Skin of body (tissue), 2 donors: ENCODE results near the gene SEC14L1. TPM values are rescaled to one million over a fixed set of nuclear protein-coding genes. Genes with fewer than 3 reads are reported as not detected.
A peak's percentile ranks its signal among the peaks of the same experiment; 100 is the strongest.
"Not testable (repeated sequence)": the region's sequence is repeated elsewhere in the genome, so short reads cannot be mapped to it uniquely, and the experiment has no call there.

ENCODE experiments used
- DNase-seq: peaks from one replicate; lab custom pipeline; 2025; lab: John Stamatoyannopoulos, UW
- total RNA-seq: library from RNA; depleted of rRNA; stranded (reverse); fragments of >200 nt; gene quantifications from one replicate; pipeline ENCODE4 v1.2.3, GENCODE V29; 2014

Gene SEC14L1
- total RNA-seq, 1 donor from 2014 or later, result 56.4 TPM

DNA sequence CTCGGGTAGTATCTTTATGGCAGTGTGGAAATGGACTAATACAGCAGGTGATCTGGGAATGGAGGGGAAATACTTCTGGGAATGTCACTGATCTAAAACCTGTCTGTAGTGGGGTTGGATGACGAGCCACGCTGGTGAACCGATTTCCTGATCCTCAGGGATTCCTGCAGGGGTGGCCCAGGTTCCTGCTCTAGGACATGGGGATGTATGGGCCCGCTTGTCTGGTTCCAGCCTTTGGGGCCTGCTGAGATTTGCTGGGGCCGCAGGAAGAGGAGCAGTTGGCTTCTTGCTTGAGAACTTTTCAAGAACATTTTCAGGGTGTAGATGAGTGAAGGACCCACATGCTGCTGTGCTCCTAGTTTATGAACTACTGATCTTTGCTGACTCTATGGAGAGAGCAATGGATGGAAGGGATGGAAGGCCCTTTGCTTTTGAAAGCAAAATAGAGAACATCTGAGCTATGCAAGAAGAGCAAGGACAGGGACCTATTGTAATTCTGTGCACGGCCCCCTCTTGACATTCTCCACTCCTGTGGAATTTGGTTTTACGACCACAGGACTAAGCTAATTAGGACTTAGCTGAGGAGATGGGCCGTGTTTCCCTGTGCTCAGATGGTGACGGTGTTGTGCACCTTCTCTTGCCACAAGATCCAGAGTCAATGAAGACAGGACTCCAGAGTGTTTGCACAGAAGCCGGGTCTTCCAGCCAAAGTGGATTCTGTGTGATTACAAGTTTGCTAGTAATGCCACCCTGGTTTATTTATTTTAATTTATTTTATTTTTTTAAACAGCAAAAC lies 90.5 kb downstream of the SEC14L1 start:
- DNase-seq, result no peak

DNA sequence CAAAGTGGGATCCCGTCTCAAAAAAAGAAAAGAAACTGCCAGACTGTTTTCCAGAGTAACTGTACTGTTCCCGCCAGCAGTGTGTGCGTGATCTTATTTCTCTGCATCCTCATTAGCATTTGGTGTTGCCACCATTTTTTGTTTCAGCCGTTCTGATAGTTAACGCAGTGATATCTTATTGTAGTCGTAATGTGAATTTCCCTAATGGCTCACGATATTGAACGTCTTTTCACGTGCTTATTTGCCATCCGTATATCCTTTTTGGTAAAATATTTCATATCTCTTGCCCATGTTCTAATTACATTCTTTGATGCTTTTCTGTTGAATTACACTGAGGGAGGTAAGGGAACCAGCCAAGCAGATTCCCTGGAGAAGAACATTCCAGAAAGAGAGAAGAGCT lies 92.4 kb downstream of the SEC14L1 start:
- DNase-seq, result no peak

DNA sequence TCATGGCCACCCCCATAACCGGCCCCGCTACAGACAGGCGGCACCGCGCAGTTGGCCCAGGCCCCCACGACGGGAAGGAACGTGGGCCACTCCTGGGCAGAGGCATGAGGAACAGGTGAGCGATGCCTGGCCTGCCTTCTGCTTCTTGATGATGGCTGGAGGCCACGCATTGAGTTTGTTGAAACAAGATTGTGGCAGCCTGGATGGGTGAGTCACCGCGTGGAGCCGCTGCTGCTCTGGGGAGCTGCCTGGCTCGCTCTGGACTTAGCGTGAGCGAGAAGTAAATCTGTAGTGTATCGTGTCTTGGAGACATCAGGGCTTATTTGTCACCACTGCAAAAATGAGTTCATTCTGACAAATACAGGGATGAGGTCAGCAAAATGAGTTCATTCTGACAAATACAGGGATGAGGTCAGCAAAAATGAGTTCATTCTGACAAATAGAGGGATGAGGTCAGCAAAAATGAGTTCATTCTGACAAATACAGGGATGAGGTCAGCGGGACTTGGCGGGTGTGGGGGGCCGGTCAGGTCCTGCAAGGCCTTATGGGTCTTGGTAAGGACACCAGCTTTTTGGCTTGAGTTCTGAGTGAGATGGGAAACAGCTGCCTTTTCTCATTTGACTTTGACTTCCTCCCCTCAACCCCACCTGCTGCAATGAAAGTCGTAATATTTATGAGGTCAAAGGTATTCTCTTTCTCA lies 93.0 kb downstream of the SEC14L1 start:
- no peak for DNase-seq

DNA sequence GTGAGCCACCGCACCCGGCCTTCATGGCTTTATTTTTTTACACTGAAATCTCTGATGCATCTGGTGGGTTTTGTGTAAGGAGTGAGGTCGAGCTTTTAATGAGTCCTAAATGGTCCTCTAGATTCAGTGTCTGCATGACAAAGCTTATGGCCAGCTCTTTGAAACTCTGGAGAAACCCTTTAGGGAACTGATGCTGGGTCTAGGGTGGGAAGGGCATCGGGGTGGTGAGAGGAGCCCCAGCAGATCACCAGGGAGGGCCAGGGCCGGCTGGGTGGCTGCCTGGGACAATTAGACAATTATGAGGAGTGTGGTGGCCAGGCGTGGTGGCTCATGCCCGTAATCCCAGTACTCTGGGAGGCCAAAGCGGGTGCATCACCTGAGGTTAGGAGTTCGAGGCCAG lies 93.9 kb downstream of the SEC14L1 start:
- DNase-seq, result no peak

DNA sequence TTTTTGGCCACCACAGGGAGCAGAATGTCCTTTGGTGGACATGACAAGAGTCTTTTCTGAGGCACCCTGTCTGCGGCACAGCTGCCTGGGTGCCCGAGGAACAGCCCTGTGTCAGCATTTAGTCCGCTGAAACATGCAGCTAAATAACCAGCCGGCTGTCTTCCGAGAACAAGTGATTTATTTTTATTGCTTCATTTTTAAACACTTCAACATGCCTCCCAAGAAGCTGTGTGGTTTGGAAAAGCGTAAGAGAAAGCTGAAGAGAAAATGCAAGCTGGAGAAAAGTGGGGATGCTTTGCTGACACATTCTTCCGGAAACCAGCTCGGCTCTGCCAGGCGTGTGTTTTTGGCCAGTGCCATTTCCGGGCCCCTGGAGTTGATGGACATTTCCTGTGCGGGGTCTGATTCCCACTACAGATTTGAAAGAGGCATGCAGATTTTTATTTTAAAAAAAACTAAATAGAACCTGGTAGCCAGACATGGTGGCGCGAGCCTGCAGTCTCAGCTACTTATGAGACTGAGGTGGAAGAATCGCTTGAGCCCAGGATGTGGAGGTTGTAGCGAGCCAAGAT lies 94.7 kb downstream of the SEC14L1 start:
- DNase-seq, result peak; percentile 85

DNA sequence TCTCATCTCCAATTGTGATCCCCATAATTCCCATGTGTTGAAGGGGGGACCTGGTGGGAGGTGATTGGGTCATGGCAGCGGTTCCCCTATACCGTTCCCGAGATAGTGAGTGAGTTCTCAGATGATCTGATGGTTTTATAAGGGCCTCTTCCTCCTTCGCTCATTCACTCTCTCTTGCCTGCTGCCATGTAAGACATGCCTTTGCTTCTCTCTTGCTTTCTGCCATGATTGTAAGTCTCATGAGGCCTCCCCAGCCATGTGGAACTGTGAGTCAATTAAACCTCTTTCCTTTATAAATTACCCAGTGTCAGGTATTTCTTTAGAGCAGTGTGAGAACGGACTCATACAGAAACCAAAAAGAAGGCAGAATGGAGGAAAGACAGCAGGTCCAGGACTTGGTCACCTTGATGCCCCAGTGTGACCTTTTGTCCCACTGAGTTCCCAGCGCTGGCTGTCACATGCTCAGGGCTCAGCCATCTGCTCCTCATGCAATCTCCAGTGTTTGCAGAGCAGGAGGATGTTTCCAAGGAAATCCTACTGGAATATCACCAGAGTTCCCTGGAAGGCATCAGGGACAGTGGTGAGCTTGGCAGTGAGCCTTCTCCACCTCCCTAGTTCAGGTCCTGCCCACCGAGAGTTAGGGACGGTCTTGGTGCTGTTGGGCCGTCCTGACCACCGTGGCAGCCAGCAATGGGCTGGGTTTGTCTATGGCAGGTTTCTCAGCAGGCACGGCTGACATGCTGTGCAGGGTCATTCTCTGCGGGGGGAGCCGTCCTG lies 96.7 kb downstream of the SEC14L1 start:
- no peak for DNase-seq

DNA sequence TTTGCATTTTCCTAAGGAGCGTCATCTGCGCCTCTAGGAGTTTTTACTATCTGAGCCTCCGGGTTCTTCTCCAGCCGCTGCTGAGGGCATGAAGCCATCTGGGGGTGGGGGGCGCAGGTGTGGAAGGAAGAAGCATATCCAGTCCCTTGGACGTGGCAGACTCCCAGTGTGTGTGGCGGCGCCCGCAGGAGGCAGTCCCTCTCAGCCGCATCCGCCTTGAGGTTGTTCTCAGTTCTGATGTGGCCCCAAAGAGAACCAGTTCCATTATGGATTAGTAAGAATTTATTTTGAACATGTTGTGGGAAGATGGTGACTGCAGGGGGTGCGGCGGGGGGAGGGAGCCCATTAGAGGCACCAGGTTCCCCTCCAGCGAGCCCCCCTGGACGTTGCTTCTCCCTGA lies 100.2 kb downstream of the SEC14L1 start:
- DNase-seq, result no peak

DNA sequence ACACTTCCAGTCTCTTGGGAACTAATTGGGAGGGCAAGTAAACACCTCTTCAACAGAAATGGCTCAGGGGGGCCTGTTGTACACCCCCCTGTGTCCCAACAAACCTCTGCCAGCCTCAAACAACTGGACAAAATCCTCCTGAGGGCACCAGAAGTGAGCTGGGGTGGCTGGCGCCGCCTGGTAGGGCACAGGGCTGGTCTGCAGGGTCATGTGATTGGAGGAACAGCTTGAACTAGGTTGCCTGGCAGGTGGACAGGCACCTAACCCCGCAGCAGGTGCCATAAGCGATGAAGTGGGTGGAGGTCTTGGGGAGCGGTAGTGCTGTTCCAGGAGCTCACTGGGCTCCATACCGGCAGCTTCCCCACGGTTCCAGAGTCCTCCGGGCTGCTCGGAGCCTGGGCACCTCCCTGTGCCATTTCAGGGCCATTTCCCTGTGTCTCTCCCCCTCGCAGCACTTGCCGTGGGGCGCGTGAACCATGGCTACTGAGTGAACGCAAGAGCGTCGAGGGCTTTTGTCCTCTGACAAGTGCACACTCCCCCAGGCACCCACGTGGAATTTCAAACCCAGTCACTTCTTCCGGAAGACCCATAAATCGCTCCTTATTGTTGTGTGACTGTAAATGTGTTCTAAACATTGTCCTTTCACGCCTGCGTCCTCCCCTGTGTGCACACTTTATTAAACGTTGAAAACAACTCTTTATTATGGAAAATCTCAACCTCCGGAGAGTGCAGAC lies 101.5 kb downstream of the SEC14L1 start:
- DNase-seq, result no peak

DNA sequence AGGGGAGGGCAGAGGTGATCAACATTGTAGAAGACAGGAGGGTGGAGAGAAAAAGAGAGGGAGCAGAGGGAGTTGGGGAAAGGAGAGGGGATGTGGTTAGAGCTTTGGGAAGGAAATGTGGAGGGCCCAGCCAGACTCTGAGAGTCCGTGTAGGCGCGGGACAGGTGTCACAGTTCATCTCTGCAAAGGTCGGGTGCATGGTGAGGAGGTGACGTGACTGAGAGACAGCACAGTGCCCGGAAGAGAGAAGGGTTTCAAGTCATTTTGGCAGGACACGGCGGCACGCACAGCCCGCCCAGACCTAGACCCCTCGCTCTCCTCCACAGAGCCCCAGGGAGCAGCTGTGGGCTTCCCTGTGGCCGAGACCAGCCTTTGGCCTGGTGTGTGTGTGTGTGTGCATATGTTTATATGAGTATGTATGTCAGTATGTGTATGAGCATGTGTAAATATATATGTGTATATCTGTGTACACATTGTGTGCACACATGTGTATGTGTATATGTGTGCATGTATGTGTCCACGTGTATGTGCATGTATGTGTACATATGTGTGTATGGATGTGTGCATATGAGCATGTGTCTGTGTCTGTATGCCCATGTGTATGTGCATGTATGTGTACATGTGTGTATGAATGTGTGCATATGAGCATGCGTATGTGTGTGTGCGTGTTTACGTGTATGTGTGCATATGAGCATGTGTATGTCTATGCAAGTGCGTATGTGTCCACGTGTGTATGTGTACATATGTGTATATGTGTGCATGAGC lies 104.6 kb downstream of the SEC14L1 start:
- DNase-seq, result no peak

DNA sequence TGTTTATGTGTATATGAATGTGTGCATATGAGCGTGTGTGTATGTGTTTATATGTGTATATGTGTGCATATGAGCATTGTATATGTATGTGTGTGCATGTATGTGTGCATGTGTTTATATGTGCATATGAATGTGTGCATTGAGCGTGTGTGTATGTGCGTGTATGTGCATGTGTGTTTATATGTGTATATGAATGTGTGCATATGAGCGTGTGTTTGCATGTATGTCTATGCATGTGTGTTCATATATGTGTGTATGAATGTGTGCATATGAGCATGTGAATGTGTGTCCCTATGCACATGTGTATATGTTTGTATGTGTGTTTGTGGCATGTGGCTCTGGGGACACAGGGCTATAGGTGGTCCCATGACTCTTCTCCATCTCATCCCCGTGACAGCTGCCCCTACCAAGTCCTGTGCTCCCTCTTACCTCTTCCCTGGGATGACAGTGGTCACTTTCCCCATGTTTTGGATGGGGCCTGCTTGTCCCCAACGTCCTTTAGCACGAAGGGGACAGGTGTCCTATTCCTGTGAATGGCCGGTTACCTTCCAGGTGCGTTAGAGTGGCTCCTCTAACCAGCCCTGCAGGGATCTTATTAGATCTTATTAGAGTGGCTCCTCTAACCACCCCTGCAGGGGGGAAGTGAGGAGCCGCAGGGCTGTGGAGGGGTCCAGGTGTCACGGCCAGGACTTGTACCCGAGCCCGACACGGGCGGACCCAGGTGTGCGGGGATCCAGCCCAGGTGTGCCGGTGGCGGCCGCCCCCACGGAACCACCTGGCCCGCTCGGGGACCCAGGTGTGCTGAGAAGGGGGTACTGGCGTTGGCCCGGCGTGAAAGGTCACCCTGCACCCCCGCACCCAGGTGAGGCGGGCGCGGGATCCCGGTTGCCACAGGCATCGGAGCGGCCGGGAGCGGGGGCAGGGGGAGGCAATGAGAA lies 105.6 kb downstream of the SEC14L1 start:
- no peak for DNase-seq

DNA sequence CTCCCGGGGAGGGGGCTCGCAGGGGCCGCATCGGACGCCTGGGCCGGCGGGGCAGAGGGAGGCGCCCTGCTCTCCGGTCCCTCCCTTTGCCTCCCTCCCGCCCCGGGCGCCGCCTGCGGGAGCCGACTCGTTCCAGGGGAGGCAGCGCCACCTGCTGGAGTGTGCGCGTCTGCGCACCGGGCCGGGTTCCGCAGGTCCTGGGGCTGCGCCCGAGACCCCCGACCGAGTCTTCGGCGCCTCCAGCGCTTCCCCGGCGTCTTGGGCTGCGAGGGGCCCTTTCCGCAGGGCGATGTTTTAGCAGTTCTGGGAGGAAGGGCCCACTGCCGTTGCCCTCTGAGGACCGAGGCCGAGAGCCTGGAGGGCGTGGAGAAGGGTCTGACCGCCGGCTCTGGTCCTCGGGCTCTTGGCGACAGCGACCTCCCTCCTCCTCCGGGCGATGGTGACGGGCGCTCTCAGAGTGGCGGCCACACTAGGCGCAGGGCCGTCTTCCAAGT lies 106.3 kb downstream of the SEC14L1 start:
- DNase-seq, result peak; percentile 35

DNA sequence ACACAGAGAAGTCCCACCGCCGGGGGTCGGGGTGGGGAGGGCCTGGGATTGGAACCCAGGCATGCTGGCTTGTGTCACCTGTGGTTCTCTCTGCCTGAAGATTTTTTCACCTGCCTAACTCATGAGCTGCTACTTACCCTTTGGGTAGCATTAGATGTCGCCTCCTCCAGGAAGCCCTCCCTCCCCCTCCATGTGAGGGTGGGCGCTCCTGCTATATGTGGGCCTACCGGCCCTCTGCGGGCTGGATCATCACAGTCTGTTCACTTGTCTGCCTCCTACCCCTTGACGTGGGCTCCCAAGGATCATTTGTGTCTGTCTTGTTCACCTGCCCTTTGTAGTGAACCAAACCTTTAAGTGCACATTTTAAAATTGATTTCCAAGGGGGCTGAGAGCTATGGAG lies 106.8 kb downstream of the SEC14L1 start:
- DNase-seq, result no peak

DNA sequence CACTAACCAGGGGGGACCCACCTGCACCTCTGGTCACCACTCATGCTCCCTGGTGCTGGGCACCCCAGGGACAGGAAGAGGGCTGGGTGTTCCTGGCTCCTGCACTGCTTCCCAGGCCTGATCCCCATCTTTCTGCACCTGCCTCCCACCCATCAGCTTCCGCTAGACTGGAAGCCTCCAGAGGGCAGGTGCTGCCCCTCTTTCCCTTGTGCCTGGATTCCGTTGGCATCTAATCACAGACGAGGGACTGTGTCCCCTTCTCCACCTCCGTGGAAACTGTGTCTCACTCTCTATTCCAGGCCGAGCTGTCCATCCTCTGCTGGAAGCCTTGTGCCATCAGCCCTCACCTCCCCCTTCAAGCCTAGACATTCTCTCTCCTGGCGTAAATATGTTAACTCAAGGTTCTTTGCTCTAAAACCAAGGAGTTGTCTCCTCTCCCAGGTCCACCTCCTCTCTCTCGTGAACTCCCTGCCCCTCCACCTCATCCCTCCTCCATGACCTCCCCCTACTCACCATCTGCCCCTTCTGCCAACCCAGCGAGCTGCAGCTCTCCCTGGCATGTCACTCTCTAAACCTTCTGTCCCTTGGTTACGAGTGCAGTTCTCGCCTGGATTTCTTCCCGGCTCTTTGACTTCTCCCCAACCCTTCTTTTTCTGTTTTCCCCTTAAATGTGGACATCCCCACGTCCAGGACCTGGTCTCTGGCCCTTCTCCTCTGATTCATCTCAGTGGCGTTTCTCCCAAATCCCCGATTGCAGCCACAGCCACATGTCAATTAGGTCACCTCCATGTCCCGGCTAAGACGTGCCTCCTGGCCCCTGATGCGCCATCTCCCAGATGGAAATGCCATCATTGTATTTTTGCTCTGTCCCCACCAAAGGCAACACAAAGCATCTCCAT lies 107.7 kb downstream of the SEC14L1 start:
- DNase-seq, result no peak

DNA sequence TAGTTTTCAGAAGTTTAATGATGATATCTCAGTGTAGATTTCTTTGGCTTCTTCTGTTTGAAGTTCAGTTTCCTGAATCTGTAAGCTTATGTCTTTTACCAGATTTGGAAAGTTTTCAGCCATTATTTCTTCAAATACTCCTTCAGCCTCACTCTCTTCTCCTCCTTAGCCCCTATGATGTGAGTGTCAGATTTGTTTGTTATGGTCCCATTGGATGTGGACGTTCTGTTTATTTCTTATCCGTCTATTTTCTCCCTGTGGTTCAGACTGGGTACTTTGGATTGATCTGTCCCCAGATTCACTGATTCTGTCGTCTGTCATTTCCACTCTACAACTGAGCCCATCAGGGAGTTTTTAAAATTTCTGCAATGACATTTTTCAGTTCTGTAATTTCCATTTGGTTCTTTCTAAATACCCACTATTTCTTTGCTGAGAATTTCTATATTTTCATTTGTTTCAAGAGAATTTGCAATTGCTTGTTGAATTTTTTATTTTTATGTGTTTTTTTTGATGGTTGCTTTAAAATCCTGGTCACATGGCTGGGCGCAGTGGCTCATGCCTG lies 110.9 kb downstream of the SEC14L1 start:
- no peak for DNase-seq

DNA sequence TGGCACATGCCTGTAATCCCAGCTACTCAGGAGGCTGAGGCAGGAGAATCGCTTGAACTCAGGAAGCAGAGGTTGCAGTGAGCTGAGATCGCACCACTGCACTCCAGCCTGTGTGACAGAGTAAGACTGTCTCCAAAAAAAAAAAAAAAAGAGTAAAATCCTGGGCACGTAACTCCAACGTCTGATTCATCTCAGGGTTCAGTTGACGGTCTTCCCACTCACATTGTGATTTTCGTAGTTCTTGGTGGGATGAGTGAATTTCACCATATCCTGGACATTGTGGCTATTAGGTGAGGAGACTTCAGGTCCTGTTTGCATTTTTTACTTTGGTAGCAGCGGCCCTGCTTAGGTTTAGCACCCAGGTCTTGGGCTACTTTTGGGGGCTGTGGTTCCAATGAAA lies 111.5 kb downstream of the SEC14L1 start:
- DNase-seq, result not testable (repeated sequence)

DNA sequence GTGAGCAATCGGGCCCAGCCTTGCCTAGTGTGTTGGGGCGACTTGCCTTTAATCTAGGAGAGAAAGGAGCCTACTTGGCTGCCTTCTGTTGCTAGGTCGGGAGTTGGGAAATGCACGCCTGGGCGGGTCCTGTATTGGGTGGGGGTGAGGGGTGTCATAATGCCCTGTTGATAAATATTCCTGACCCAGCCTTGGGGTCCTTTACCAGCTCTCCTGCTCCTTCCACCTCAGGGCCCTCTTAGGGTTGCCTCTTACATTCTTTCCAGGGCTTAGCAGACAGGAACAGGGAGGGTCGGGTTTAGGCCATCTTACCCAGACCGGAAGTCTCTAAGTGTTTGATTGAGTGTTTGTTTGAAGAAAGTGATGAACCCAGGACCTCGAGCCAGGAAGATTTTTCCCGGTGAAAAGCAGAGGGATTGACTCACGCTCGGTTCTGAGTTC lies 112.9 kb downstream of the SEC14L1 start:
- no peak for DNase-seq

DNA sequence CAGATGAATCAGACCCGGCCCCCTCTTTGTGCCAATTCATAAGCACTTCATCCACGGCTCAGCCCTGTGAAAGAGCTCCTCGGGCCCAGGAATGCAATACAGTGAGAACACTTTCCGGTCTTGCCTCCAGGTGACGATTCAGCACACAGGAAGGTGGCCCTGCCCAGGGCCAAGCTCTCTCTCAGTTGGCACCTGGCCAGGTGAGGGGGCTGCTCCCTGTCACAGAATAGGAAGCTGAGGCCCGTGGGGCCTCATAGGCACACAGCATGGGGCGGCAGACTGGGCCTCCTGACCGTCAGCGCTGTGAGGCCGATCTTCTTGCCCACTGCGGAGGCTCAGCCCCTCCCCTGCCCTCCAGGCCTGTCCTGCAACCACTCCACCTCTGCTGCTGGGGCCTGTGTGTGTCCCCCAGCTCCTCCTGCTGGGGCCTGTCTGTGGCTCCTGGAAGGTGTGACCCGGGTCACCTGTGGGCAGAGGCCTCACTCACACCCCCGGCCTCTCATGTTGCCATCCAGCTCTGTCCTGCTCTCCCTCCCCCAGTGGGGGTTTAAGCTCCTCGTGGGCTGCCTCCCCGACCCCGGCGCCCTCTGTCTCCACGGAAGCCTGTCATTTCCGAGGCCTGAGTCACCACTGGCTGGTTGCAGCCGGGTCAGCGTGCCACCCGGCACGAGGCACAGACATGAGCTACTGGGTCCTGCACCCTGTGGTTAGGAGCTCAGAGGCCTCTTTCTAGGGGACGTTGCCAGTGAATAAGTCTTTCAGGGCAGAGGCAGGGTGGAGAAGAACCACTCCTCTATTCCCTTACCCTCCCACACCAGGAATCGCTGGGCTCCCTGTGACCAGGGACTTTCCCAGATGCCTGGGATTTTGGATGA lies 114.4 kb downstream of the SEC14L1 start:
- DNase-seq, result no peak
